ENCODE data around the gene EML4. TPM values are rescaled to one million over a fixed set of nuclear protein-coding genes. Genes with fewer than 3 reads are reported as not detected.

Gene EML4
- total RNA-seq, 1 donor = 178 TPM

GRCh38 chr2:42194428-42194827 is 25.3 kb downstream of the EML4 start:
- H3K9me3 ChIP-seq (ENCODE audit: low read depth, low read length) = no peaks in the 10 kb centered on the region
- H3K4me3 ChIP-seq (ENCODE audit: low read length) = no peak overlapping the region
- H3K4me1 ChIP-seq (ENCODE audit: insufficient read depth, low read length) = peaks cover 46% of the 10 kb centered on the region
- H3K27me3 ChIP-seq (ENCODE audit: insufficient read depth, low read length) = no peaks in the 10 kb centered on the region

DNA sequence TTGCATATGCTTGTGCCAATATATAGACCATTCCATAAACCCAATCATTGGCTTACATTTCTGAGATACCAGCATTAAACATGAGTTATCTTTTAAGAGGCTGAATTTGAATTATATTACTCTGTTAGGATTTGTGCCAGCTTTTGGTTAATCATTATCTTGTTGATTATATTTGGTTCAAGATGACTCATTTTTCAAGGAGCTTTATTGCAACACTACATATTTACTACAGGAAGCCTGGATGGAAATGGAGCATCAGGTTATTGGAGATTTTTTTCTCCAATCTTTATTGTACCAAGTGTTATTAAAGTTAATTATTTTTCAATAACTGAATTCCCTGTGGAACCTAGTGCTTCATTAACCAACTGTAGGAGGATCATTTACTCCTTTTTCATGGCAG is 26.4 kb downstream of the EML4 start:
- peaks cover 46% of the 10 kb centered on the region for H3K4me1 ChIP-seq (ENCODE audit: insufficient read depth, low read length)
- no peak overlapping the region for H3K4me3 ChIP-seq (ENCODE audit: low read length)
- no peaks in the 10 kb centered on the region for H3K9me3 ChIP-seq (ENCODE audit: low read depth, low read length)
- no peaks in the 10 kb centered on the region for H3K27me3 ChIP-seq (ENCODE audit: insufficient read depth, low read length)

DNA sequence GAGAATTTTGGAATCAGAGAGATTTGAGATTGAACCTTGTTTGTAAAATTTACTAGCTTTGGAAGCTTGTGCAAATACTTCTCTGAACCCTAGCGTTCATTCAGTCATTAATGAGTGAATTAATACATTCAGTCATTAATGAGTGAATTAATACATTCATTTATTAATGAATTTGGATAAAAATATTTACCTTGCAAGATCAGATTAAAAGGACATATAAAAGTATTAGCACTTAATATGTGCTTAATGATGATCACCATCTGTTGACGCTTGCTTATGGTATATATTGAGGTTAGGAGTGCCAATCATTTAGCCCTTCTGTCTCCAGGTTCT is 26.9 kb downstream of the EML4 start:
- Histone ChIP-seq H3K9me3 (ENCODE audit: low read depth, low read length) (no peaks in the 10 kb centered on the region), H3K4me1 (ENCODE audit: insufficient read depth, low read length) (peaks cover 46% of the 10 kb centered on the region), H3K4me3 (ENCODE audit: low read length) (no peak overlapping the region), H3K27me3 (ENCODE audit: insufficient read depth, low read length) (no peaks in the 10 kb centered on the region)

DNA sequence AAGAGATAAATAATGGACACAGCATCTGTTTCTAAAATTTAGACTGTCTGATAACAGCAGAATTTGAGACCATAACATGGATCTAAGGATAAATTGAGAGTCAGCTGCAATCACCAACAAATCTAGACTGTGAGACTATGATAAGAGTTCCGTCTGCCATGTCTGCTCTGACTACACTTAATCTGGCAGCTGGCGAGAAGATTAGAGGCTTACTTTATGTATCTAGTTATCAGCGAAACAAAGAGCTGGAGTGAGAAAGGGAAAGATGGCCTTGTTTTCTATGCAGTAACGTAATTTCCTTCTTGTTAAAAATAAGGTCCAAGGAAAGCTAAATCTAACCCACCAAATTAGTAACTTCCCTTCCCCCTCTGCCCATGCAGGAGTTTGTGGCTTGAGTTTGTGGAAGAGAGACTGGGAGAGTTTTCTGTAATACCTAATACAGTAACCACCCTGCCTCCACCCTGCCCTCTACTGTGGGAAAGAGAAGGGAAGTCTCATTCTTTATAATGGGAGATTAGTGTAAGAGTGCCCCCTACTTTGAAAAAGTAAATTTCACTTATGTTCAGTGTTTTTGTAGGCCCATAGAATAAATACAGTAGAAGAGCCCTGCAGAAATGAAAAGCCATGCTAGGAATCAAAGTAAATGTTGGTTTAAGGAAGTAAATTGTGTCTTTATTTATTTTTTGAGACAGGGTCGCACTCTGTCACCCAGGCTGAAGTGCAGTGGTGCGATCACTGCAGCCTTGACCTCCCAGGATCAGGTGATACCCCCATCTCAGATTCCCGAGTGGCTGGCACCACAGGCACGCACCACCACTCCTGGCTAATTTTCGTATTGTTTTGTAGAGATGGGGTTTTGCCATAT is 27.5 kb downstream of the EML4 start:
- Histone ChIP-seq H3K4me1 (ENCODE audit: insufficient read depth, low read length) (peaks cover 46% of the 10 kb centered on the region), H3K4me3 (ENCODE audit: low read length) (no peak overlapping the region), H3K27me3 (ENCODE audit: insufficient read depth, low read length) (no peaks in the 10 kb centered on the region), H3K9me3 (ENCODE audit: low read depth, low read length) (no peaks in the 10 kb centered on the region)

DNA sequence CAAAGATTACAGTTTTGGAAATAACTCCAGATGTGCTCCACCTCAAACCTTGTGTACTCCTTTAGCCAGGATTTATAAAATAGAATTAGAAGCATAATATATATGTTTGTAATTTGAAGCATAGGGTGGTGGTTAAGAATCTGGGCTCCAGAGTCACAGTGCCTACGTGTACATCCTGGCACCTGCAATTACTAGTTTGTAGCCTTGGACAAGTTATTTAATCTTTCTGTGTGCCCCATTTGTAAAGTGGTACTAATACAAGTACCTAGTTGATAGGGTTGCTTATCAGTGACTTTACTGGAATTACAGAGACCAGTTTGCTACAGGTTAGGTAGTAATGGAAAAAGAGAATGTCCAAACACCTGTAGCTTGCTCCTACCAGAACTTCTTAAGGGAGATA is 28.6 kb downstream of the EML4 start:
- no peaks in the 10 kb centered on the region for H3K9me3 ChIP-seq (ENCODE audit: low read depth, low read length)
- H3K4me3 ChIP-seq (ENCODE audit: low read length) = no peak overlapping the region
- H3K4me1 ChIP-seq (ENCODE audit: insufficient read depth, low read length) = peaks cover 39% of the 10 kb centered on the region
- H3K27me3 ChIP-seq (ENCODE audit: insufficient read depth, low read length) = no peaks in the 10 kb centered on the region

DNA sequence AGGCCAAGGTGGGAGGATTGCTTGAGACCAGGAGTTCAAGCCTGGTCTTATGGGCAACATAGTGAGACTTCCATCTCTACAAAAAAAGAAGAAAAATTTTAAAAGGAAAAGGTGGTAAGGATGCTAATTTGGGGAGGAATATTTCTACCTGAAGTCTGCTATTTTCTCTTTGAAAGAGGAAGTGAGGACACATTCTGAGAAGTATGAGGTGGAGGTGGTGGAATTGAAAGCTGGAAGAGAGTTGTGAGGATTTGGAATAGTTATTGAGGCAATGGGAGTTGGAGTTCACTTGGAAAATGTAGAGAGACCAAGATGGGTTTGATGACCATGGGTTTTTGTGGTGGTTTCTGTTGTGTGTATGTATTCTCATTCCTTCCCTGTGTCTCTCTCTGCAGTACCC is 29.3 kb downstream of the EML4 start:
- Histone ChIP-seq H3K9me3 (ENCODE audit: low read depth, low read length) (no peaks in the 10 kb centered on the region), H3K4me1 (ENCODE audit: insufficient read depth, low read length) (peaks cover 32% of the 10 kb centered on the region), H3K27me3 (ENCODE audit: insufficient read depth, low read length) (no peaks in the 10 kb centered on the region), H3K4me3 (ENCODE audit: low read length) (no peak overlapping the region)

DNA sequence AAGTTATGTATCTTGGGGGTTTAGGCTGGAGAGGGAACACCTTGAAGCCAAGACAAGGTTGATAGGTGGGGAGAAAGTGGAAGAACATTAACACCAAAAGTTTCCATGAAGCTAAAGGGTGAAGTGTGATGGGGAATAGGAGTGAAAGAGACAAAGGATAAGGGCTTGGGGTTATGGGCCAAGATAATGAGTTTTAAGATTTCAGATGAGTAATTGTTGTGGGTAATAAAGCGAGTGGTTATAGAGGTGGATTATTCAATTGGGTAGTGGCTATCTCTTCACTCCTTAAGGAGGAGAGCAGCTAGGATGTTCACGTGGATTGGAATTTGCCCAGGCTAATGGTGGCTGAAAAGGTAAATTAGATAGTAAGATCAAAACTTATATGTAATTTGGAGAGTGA is 29.8 kb downstream of the EML4 start:
- peaks cover 32% of the 10 kb centered on the region for H3K4me1 ChIP-seq (ENCODE audit: insufficient read depth, low read length)

DNA sequence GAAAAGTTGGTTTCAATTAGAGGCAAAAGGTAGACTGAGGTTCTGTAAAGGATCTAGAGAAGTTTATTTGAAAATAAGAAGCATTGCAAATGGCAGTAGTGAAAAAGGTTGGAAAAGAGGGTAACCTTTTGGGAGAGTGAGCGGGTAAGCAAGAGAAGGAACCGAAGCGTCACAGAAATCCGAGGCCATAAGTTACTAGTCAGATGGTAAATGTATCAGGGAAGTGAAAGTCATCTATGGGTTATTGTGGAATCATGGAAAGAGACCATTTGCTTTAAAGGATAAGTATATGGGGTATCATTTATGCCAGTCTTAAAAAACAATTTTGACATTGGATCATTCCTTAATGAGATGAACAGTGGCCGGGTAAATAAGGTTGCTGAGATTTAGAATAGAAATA is 30.5 kb downstream of the EML4 start:
- H3K4me3 ChIP-seq (ENCODE audit: low read length) = no peak overlapping the region
- peaks cover 28% of the 10 kb centered on the region for H3K4me1 ChIP-seq (ENCODE audit: insufficient read depth, low read length)
- no peaks in the 10 kb centered on the region for H3K27me3 ChIP-seq (ENCODE audit: insufficient read depth, low read length)
- H3K9me3 ChIP-seq (ENCODE audit: low read depth, low read length) = no peaks in the 10 kb centered on the region

More for the DNA sequence above, 29.8 kb downstream of the EML4 start:
- Histone ChIP-seq H3K9me3 (ENCODE audit: low read depth, low read length) (no peaks in the 10 kb centered on the region), H3K4me3 (ENCODE audit: low read length) (no peak overlapping the region), H3K27me3 (ENCODE audit: insufficient read depth, low read length) (no peaks in the 10 kb centered on the region)

DNA sequence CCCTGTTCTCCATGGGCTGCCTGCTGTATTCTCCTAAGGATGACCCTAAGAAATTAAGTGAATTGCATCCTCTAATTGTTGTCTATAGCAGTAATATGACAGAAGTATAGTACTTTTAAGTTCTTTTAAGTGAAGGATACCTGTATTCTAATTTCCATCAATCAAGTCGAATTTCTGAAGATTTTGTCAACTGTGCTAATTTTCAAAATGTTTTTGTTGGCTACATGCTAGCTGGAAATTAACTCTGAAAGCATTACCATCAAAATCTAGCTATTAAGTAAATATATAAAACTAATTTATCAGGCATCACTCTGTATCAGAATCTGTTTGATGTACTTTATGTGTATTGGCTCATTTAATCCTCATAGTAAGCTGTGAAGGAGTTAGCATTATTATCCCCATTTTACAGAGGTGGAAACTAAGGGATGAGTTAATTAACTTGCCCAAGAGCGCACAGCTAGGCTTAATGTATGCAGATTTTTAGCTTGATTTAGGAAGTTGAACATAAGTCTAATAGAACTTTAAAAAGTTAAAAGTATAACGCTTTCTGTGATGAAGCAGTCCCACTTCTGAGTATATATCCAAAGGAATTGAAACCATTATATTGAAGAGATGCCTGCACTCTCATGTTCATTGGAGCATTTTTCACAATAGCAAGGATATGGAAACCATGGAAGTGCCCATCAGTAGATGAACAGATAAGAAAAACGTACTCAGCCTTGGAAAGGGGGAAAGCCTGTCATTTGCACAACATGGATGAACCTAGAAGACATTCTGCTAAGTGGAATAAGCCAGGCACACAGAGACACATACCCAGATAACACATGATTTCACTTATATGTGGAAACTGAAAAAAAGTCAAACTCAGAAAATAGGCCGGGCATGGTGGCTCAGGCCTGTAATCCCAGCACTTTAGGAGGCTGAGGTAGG is 32.0 kb downstream of the EML4 start:
- H3K9me3 ChIP-seq (ENCODE audit: low read depth, low read length) = no peaks in the 10 kb centered on the region
- H3K27me3 ChIP-seq (ENCODE audit: insufficient read depth, low read length) = no peaks in the 10 kb centered on the region
- no peak overlapping the region for H3K4me3 ChIP-seq (ENCODE audit: low read length)
- peaks cover 27% of the 10 kb centered on the region for H3K4me1 ChIP-seq (ENCODE audit: insufficient read depth, low read length)

- H3K9me3 ChIP-seq (ENCODE audit: low read depth, low read length) = no peaks in the 10 kb centered on the region
- H3K4me1 ChIP-seq (ENCODE audit: insufficient read depth, low read length) = peaks cover 19% of the 10 kb centered on the region
- H3K27me3 ChIP-seq (ENCODE audit: insufficient read depth, low read length) = no peaks in the 10 kb centered on the region
- no peak overlapping the region for H3K4me3 ChIP-seq (ENCODE audit: low read length)
Measured at GRCh38 chr2:42202634-42203008, 33.5 kb downstream of the EML4 start.

DNA sequence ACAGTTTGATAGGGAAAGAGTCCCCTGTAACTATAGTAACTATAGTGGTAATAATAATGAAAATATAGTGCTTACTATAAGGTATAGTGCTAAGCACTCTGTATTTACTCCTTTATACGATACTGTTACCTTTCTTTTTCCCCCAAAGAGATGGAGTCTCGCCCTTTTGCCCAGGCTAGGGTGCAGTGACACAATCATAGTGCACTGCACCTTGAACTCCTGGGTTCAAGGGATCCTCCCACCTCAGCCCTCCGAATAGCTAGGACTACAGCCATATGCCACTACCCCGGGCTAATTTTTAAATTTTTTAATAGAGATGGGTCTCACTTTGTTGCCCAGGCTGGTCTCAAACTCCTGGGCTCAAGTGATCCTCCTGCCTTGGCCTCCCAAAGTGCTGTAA is 34.6 kb downstream of the EML4 start:
- Histone ChIP-seq H3K4me1 (ENCODE audit: insufficient read depth, low read length) (peaks cover 10% of the 10 kb centered on the region), H3K9me3 (ENCODE audit: low read depth, low read length) (no peaks in the 10 kb centered on the region), H3K4me3 (ENCODE audit: low read length) (no peak overlapping the region), H3K27me3 (ENCODE audit: insufficient read depth, low read length) (no peaks in the 10 kb centered on the region)

- Histone ChIP-seq H3K27me3 (ENCODE audit: insufficient read depth, low read length) (no peaks in the 10 kb centered on the region), H3K4me1 (ENCODE audit: insufficient read depth, low read length) (peaks cover 10% of the 10 kb centered on the region), H3K4me3 (ENCODE audit: low read length) (no peak overlapping the region), H3K9me3 (ENCODE audit: low read depth, low read length) (no peaks in the 10 kb centered on the region)
Measured at GRCh38 chr2:42205337-42205736, 36.2 kb downstream of the EML4 start.

DNA sequence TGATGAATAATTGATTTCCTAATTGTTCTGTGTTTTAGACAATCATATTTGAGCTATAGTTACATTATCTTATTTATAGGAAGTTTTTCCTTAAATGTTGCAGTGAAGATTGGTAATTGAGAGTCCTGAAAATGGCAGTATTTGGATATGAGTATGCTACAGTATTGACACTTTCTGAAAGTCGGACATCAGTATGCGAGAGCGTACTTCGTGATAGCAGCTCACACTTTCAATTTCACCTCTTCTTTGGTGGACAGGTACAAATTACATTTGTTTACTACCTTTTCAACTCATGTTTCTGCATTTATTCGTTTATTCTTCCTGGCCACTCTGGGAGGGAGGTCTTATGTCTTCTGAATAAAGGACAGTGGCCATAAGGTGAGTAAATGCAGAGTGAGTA is 38.7 kb downstream of the EML4 start:
- H3K9me3 ChIP-seq (ENCODE audit: low read depth, low read length) = no peaks in the 10 kb centered on the region
- H3K4me1 ChIP-seq (ENCODE audit: insufficient read depth, low read length) = peaks cover 14% of the 10 kb centered on the region
- H3K4me3 ChIP-seq (ENCODE audit: low read length) = no peak overlapping the region
- H3K27me3 ChIP-seq (ENCODE audit: insufficient read depth, low read length) = no peaks in the 10 kb centered on the region

- Histone ChIP-seq H3K9me3 (ENCODE audit: low read depth, low read length) (no peaks in the 10 kb centered on the region), H3K27me3 (ENCODE audit: insufficient read depth, low read length) (no peaks in the 10 kb centered on the region), H3K4me1 (ENCODE audit: insufficient read depth, low read length) (peaks cover 18% of the 10 kb centered on the region), H3K4me3 (ENCODE audit: low read length) (no peak overlapping the region)
Measured at GRCh38 chr2:42210203-42210602, 41.0 kb downstream of the EML4 start.

GRCh38 chr2:42211291-42211690 is 42.1 kb downstream of the EML4 start:
- Histone ChIP-seq H3K27me3 (ENCODE audit: insufficient read depth, low read length) (no peaks in the 10 kb centered on the region), H3K9me3 (ENCODE audit: low read depth, low read length) (no peaks in the 10 kb centered on the region), H3K4me3 (ENCODE audit: low read length) (no peak overlapping the region), H3K4me1 (ENCODE audit: insufficient read depth, low read length) (peaks cover 23% of the 10 kb centered on the region)
